Hepatocyte (in vitro differentiated cells): ENCODE results near the gene SAPCD2.

Experiments used
- CTCF ChIP-seq: fragments of 200-600 bp; sonication (generic); IDR thresholded peaks from 2 replicates; pipeline ENCODE4 v1.5.1; 2016; ENCODE audit warnings: antibody characterized with exemption, mild to moderate bottlenecking; ENCODE audit not compliant: poor library complexity
- EZH2 ChIP-seq: fragments of 200-600 bp; sonication (generic); IDR thresholded peaks from 2 replicates; pipeline ENCODE4 v1.6.1; 2016; ENCODE audit warnings: antibody characterized with exemption, mild to moderate bottlenecking, borderline replicate concordance

GRCh38 chr9:137078701-137079400 is 8.5 kb upstream of the SAPCD2 start:
- TF ChIP-seq CTCF (no peak), EZH2 (no peak)
